Measurements from ENCODE around the gene SLC35F3.

DNA sequence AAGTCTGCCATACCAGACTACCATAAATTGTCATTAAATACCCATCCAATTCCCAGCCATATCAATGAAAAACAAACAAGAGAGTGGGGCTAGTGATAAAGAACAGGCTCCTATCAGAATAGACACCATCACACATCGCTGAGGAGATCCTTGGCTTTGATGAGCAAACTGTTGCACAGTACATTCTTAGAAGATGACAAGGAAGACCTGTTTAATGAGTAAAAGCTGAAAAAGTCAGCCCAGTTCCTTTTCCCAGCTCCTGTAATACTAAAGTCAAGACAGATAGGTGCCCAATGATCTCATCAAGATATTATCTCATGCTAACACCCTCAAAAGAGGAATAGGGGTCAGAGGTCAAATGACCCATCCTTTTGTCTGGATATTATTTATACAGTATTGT, 304.3 kb downstream of the SLC35F3 start:
- TF ChIP-seq POLR2A (IDR thresholded peaks at IDR 0.05; ENCODE audit: extremely low read depth, insufficient read length) = no peak
- TF ChIP-seq, protein P1, sequence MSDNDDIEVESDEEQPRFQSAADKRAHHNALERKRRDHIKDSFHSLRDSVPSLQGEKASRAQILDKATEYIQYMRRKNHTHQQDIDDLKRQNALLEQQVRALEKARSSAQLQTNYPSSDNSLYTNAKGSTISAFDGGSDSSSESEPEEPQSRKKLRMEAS (IDR thresholded peaks at IDR 0.05; ENCODE audit: low read depth, low read length) = no peak
- TF ChIP-seq, protein P2, sequence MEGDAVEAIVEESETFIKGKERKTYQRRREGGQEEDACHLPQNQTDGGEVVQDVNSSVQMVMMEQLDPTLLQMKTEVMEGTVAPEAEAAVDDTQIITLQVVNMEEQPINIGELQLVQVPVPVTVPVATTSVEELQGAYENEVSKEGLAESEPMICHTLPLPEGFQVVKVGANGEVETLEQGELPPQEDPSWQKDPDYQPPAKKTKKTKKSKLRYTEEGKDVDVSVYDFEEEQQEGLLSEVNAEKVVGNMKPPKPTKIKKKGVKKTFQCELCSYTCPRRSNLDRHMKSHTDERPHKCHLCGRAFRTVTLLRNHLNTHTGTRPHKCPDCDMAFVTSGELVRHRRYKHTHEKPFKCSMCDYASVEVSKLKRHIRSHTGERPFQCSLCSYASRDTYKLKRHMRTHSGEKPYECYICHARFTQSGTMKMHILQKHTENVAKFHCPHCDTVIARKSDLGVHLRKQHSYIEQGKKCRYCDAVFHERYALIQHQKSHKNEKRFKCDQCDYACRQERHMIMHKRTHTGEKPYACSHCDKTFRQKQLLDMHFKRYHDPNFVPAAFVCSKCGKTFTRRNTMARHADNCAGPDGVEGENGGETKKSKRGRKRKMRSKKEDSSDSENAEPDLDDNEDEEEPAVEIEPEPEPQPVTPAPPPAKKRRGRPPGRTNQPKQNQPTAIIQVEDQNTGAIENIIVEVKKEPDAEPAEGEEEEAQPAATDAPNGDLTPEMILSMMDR (IDR thresholded peaks at IDR 0.05; ENCODE audit: low read depth, low read length) = no peak

Data from NB4 (cell line).